Osteoblast (primary cell): ENCODE measurements around the gene SHLD1. TPM values are rescaled to one million over a fixed set of nuclear protein-coding genes. Genes with fewer than 3 reads are reported as not detected.
A peak's percentile ranks its signal among the peaks of the same experiment; 100 is the strongest.
"Not testable (repeated sequence)": the region's sequence is repeated elsewhere in the genome, so short reads cannot be mapped to it uniquely, and the experiment has no call there.

Experiments
- DNase-seq: peaks from one replicate; pipeline ENCODE4 v3.0.0; 2011; ENCODE audit warnings: low spot score, mixed read lengths; ENCODE audit not compliant: insufficient read length; ENCODE audit errors: missing footprints
- H2AFZ ChIP-seq: 2 replicates; pipeline ENCODE4 v1.6.0; 2011; ENCODE audit warnings: mild to moderate bottlenecking, low read length
- H3K27ac ChIP-seq: 2 replicates; pipeline ENCODE4 v1.5.1; 2011; ENCODE audit warnings: mild to moderate bottlenecking, low read depth, low read length, moderate library complexity
- H3K27me3 ChIP-seq: 2 replicates; pipeline ENCODE4 v1.6.0; 2012; ENCODE audit warnings: mild to moderate bottlenecking, control low read depth, inconsistent platforms, low read length, moderate library complexity; ENCODE audit not compliant: insufficient read depth
- H3K36me3 ChIP-seq: 2 replicates; pipeline ENCODE4 v1.5.1; 2011; ENCODE audit warnings: mild to moderate bottlenecking, low read length, control low read depth, moderate library complexity; ENCODE audit not compliant: insufficient read depth
- H3K4me1 ChIP-seq: 2 replicates; pipeline ENCODE4 v1.5.1; 2011; ENCODE audit warnings: mild to moderate bottlenecking, low read length, control low read depth, moderate library complexity; ENCODE audit not compliant: insufficient read depth
- H3K4me2 ChIP-seq: 2 replicates; pipeline ENCODE4 v1.6.0; 2011; ENCODE audit warnings: mild to moderate bottlenecking, low read length; ENCODE audit not compliant: insufficient read depth
- H3K4me3 ChIP-seq: fragments of 200-600 bp; sonication (generic); 3 replicates; pipeline ENCODE4 v1.5.1; 2012; ENCODE audit warnings: mild to moderate bottlenecking, low read length, inconsistent platforms; ENCODE audit not compliant: insufficient read depth
- H3K79me2 ChIP-seq: 2 replicates; pipeline ENCODE4 v1.6.0; 2012; ENCODE audit warnings: mild to moderate bottlenecking, low read length, control low read depth, inconsistent platforms; ENCODE audit not compliant: insufficient read depth
- H3K9me3 ChIP-seq: 2 replicates; pipeline ENCODE4 v1.5.1; 2011; ENCODE audit warnings: low read depth, low read length, control low read depth
- H4K20me1 ChIP-seq: 2 replicates; pipeline ENCODE4 v1.6.0; 2012; ENCODE audit warnings: mild to moderate bottlenecking, low read length, control low read depth; ENCODE audit not compliant: insufficient read depth
- CTCF ChIP-seq: IDR thresholded peaks from 2 replicates; pipeline ENCODE4 v1.5.1; 2011; ENCODE audit warnings: mild to moderate bottlenecking, low read depth, low read length, moderate library complexity; ENCODE audit errors: extremely low read depth
- total RNA-seq: library from RNA; depleted of rRNA; stranded (reverse); fragments of >200 nt; gene quantifications from 2 replicates; pipeline ENCODE4 v1.2.3, GENCODE V29; 2012

Gene SHLD1
- total RNA-seq, 1 donor: 1.4 TPM

GRCh38 chr20:5773589-5773988 is 23.4 kb downstream of the SHLD1 start:
- Histone ChIP-seq H3K4me2 (no peak overlapping the region), H3K79me2 (no peaks in the 10 kb centered on the region), H3K9me3 (no peaks in the 10 kb centered on the region), H4K20me1 (no peaks in the 10 kb centered on the region), H3K4me1 (no peaks in the 10 kb centered on the region), H3K27ac (no peak overlapping the region), H3K36me3 (no peaks in the 10 kb centered on the region), H3K27me3 (no peaks in the 10 kb centered on the region), H2AFZ (no peak overlapping the region), H3K4me3 (no peak overlapping the region)
- no peak for DNase-seq
- TF ChIP-seq CTCF: no peak

- H3K27ac ChIP-seq: no peak overlapping the region
Observed at GRCh38 chr20:5776077-5776476, 25.9 kb downstream of the SHLD1 start.

GRCh38 chr20:5779071-5779900 is 29.1 kb downstream of the SHLD1 start:
- no peaks in the 10 kb centered on the region for H4K20me1 ChIP-seq
- no peaks in the 10 kb centered on the region for H3K79me2 ChIP-seq
- H3K4me1 ChIP-seq: no peaks in the 10 kb centered on the region
- H3K9me3 ChIP-seq: no peaks in the 10 kb centered on the region
- no peak overlapping the region for H3K4me2 ChIP-seq
- no peak overlapping the region for H3K4me3 ChIP-seq
- no peaks in the 10 kb centered on the region for H3K36me3 ChIP-seq
- no peak overlapping the region for H2AFZ ChIP-seq
- peak; percentile 70 for DNase-seq
- H3K27me3 ChIP-seq: no peaks in the 10 kb centered on the region
- no peak overlapping the region for H3K27ac ChIP-seq
- no peak for TF ChIP-seq CTCF

More at GRCh38 chr20:5776077-5776476, 25.9 kb downstream of the SHLD1 start:
- Histone ChIP-seq H3K4me3 (no peak overlapping the region), H2AFZ (no peak overlapping the region), H3K4me1 (no peaks in the 10 kb centered on the region), H3K79me2 (no peaks in the 10 kb centered on the region), H4K20me1 (no peaks in the 10 kb centered on the region), H3K36me3 (no peaks in the 10 kb centered on the region), H3K4me2 (no peak overlapping the region), H3K9me3 (no peaks in the 10 kb centered on the region), H3K27me3 (no peaks in the 10 kb centered on the region)
- peak; percentile 25 for DNase-seq
- TF ChIP-seq CTCF: no peak

GRCh38 chr20:5780846-5781217 is 30.6 kb downstream of the SHLD1 start:
- Histone ChIP-seq H3K79me2 (no peaks in the 10 kb centered on the region), H3K4me2 (no peak overlapping the region), H4K20me1 (no peaks in the 10 kb centered on the region), H3K4me1 (no peaks in the 10 kb centered on the region), H3K27me3 (no peaks in the 10 kb centered on the region), H2AFZ (no peak overlapping the region), H3K4me3 (no peak overlapping the region), H3K9me3 (no peaks in the 10 kb centered on the region), H3K36me3 (no peaks in the 10 kb centered on the region), H3K27ac (no peak overlapping the region)
- no peak for DNase-seq
- no peak for TF ChIP-seq CTCF

GRCh38 chr20:5781367-5781766 is 31.2 kb downstream of the SHLD1 start:
- H3K36me3 ChIP-seq, H3K79me2 ChIP-seq, H2AFZ ChIP-seq, H3K27me3 ChIP-seq, H3K4me2 ChIP-seq, H4K20me1 ChIP-seq, H3K27ac ChIP-seq, H3K9me3 ChIP-seq, H3K4me3 ChIP-seq, DNase-seq, H3K4me1 ChIP-seq: not testable (repeated sequence)
